ENCODE data around the gene FABP1. TPM values are rescaled to one million over a fixed set of nuclear protein-coding genes. Genes with fewer than 3 reads are reported as not detected.

Gene FABP1
- total and polyA plus RNA-seq, 2 of the 8 experiments (the other 6 are each of a cell fraction or from before 2014, with no cell fraction given): 0.09 TPM; not detected in 1

DNA sequence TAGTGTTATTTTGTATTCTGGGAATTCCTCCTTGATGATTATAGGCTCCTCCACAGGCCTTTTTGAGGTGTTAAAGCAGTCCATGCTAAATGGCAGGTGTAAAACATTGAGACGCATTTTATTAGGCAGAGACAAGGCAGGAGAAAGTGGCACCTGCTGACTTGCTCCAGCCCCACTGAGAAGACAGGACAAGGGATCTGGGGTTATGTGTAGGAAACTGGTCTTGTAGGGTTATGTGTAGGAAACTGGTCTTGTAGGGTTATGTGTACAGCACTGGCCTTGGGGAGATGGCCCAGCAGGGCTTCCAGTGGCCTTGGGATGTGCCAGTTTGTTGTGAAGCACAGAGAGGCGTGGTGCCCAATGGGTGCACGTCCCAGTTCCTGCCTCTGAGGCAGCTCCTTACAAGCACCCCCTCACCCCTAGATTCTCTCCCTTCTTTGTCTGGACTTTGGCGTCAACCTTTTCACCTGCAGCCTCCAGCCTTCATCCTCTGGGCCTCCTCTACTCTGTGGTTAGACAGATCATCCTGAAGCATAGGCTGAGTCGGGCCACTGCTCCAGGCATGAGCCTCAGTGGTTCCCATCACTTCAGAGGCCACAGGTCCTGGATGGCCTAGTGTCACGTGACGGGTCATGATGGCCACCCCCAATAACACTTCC lies 921 bp upstream of the FABP1 start:
- no peaks in the 10 kb centered on the region for H3K79me2 ChIP-seq (ENCODE audit: control insufficient read depth in 1 of 2, insufficient read depth in 2 of 2, low read length in 2 of 2)
- H2BK120ac ChIP-seq (replicated peaks; ENCODE audit: low read depth, low read length): no peak overlapping the region
- H4K20me1 ChIP-seq (replicated peaks in 1 of 2; ENCODE audit: control insufficient read depth in 1 of 2, insufficient read depth in 2 of 2, low read length in 2 of 2): no peaks in the 10 kb centered on the region
- no peak for TF ChIP-seq JUN (IDR thresholded peaks at IDR 0.05; ENCODE audit: low read depth, low read length)
- TF ChIP-seq POU5F1 (IDR thresholded peaks at IDR 0.05; ENCODE audit: low read depth, low read length): no peak
- TF ChIP-seq, protein P1, sequence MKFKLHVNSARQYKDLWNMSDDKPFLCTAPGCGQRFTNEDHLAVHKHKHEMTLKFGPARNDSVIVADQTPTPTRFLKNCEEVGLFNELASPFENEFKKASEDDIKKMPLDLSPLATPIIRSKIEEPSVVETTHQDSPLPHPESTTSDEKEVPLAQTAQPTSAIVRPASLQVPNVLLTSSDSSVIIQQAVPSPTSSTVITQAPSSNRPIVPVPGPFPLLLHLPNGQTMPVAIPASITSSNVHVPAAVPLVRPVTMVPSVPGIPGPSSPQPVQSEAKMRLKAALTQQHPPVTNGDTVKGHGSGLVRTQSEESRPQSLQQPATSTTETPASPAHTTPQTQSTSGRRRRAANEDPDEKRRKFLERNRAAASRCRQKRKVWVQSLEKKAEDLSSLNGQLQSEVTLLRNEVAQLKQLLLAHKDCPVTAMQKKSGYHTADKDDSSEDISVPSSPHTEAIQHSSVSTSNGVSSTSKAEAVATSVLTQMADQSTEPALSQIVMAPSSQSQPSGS (IDR thresholded peaks at IDR 0.05; ENCODE audit: low read length): no peak
- no peak for TF ChIP-seq CHD1 (IDR thresholded peaks at IDR 0.05; ENCODE audit: low read depth, low read length)
- TF ChIP-seq RAD21 (IDR thresholded peaks at IDR 0.05 in 1 of 2, conservative IDR thresholded peaks at IDR 0.05 in 1 of 2; ENCODE audit: low read depth in 2 of 2, low read length in 2 of 2): no peak
- TF ChIP-seq HDAC2 (IDR thresholded peaks at IDR 0.05; ENCODE audit: borderline replicate concordance in 1 of 2, low read depth in 2 of 2, low read length in 2 of 2): no peak
- TF ChIP-seq, protein P2, sequence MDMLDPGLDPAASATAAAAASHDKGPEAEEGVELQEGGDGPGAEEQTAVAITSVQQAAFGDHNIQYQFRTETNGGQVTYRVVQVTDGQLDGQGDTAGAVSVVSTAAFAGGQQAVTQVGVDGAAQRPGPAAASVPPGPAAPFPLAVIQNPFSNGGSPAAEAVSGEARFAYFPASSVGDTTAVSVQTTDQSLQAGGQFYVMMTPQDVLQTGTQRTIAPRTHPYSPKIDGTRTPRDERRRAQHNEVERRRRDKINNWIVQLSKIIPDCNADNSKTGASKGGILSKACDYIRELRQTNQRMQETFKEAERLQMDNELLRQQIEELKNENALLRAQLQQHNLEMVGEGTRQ (IDR thresholded peaks at IDR 0.05; ENCODE audit: low read length): no peak
- TF ChIP-seq HDAC6 (IDR thresholded peaks at IDR 0.05; ENCODE audit: low read depth, low read length): no peak
- TF ChIP-seq, protein P3, sequence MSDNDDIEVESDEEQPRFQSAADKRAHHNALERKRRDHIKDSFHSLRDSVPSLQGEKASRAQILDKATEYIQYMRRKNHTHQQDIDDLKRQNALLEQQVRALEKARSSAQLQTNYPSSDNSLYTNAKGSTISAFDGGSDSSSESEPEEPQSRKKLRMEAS (IDR thresholded peaks at IDR 0.05): no peak
- no peak overlapping the region for H2AFZ ChIP-seq (ENCODE audit: low read length)
- H3K56ac ChIP-seq (replicated peaks; ENCODE audit: insufficient read length, low read depth, low read length): no peak overlapping the region
- ChIA-PET CTCF (ENCODE audit: partially characterized antibody) (no interaction called here), POLR2A (ENCODE audit: partially characterized antibody) (no interaction called here)
- H3K36me3 ChIP-seq (ENCODE audit: control insufficient read depth in 2 of 4, insufficient read depth in 4 of 4, low read length in 3 of 4): no peaks in the 10 kb centered on the region
- FAIRE-seq: no peak
- WGBS, 2 experiments (ENCODE audit: extremely low coverage in 1 of 2, insufficient coverage in 1 of 2, insufficient read length in 1 of 2, insufficient replicate concordance in 2 of 2, low coverage in 1 of 2, low lambda C conversion rate in 2 of 2, missing lambda C conversion rate in 1 of 2): 87% methylated on average over 7 of the region's 7 CpGs; no CpG with 5 or more reads in 1 of the 2 experiments
- no peak overlapping the region for H3K18ac ChIP-seq (ENCODE audit: extremely low read depth, low read length)
- H3K4me2 ChIP-seq (ENCODE audit: insufficient read depth in 1 of 2, low read depth in 2 of 2, low read length in 2 of 2): no peak overlapping the region
- no peak overlapping the region for H3K14ac ChIP-seq (ENCODE audit: insufficient read length)
- no peak overlapping the region for H2BK20ac ChIP-seq (ENCODE audit: low read length)
- H3K23me2 ChIP-seq (ENCODE audit: low read depth, low read length): no peaks in the 10 kb centered on the region; the same call in 1 of the 2 replicates
- no peak overlapping the region for H3K23ac ChIP-seq (ENCODE audit: insufficient read length)
- H4K8ac ChIP-seq (ENCODE audit: extremely low read depth, insufficient read depth, low read length): no peak overlapping the region
- no peak overlapping the region for H4K5ac ChIP-seq (ENCODE audit: insufficient read length, low read depth, low read length)
- H2BK15ac ChIP-seq (ENCODE audit: low read length): no peak overlapping the region
- no peak overlapping the region for H3K4me3 ChIP-seq (ENCODE audit: extremely low read depth in 1 of 4, insufficient read depth in 2 of 4, low read depth in 3 of 4, low read length in 4 of 4)
- H3K27ac ChIP-seq (ENCODE audit: low read depth, low read length): no peak overlapping the region
- H3K4ac ChIP-seq (replicated peaks; ENCODE audit: insufficient read length, low read depth, low read length): no peak overlapping the region
- no peaks in the 10 kb centered on the region for H3K4me1 ChIP-seq (replicated peaks in 1 of 4; ENCODE audit: control insufficient read depth in 3 of 4, insufficient read depth in 4 of 4, low read length in 3 of 4)
- H3K27me3 ChIP-seq (replicated peaks in 1 of 4; ENCODE audit: control insufficient read depth in 3 of 4, extremely low read depth in 1 of 4, insufficient read depth in 3 of 4, low read length in 3 of 4): no peaks in the 10 kb centered on the region
- H3K79me1 ChIP-seq (ENCODE audit: low read depth, low read length): no peaks in the 10 kb centered on the region; the same call in 1 of the 2 replicates
- no peak for DNase-seq (ENCODE audit: low read depth in 1 of 2, low spot score in 2 of 2)
- H3K9ac ChIP-seq (replicated peaks in 1 of 4; ENCODE audit: extremely low read depth in 1 of 4, low read depth in 3 of 4, low read length in 3 of 4): no peak overlapping the region
- no peak overlapping the region for H2AK5ac ChIP-seq (ENCODE audit: low read depth, low read length)
- no peak overlapping the region for H4K91ac ChIP-seq (replicated peaks; ENCODE audit: insufficient read length, low read length)
- H3K9me3 ChIP-seq (ENCODE audit: insufficient read depth in 2 of 2, low read depth in 1 of 2, low read length in 1 of 2): no peaks in the 10 kb centered on the region
- H2BK12ac ChIP-seq (ENCODE audit: low read depth, low read length): no peak overlapping the region
- H2BK5ac ChIP-seq (ENCODE audit: low read depth, low read length): no peak overlapping the region

Measured in H1 (cell line).